ENCODE results near the gene GNAS-AS1.
A peak's percentile ranks its signal among the peaks of the same experiment; 100 is the strongest.

GNAS-AS1 gene

DNA sequence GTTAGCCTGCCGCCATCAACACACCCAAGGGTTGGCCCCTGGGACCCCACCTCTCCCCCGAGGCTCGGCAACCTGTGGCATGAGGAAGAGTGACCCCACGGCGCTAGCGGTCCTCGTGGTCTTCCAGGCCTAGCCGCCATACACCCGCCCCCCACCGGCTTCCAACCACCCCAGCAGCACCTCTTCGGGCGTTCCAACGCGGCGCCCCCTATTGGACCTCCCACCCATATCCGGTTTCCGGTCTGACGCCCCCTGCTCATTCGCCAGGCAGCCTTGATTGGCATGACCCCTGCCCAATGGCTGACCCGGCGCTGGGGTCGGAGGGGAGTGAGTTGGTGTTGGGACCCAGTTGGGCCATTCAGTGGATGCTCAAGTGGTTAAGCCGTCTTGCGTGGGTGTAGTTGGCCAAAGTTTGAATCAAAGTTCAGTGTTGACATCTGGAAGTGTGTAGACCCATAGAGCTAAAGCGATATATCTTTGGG is at the start of gene GNAS-AS1:
Gene GNAS-AS1, minus strand, starts transcription at position 210 of the 482 bp plus-strand sequence.
- peak; percentile 71 for DNase-seq (ENCODE audit: low spot score)

DNA sequence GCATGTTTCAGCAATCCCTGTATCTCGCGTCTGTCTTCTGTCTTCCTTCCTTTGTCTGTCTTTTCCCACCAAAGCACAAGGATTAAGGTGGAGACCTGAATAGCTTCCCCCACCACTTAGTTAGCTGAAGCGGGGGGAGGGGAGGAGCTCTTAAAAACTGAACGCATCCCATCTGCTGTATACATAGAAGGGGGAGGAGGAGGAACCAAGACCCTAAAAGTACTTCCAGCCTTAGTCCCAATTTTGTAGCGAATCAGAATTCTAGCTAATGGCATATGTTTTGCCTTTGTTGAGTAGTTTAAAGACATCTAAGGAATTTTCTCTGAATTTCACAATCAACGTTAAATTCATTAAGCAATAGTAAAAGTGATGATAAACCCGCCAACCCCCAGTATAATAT is 49.7 kb upstream of the GNAS-AS1 start:
- no peak for DNase-seq (ENCODE audit: low spot score)

DNA sequence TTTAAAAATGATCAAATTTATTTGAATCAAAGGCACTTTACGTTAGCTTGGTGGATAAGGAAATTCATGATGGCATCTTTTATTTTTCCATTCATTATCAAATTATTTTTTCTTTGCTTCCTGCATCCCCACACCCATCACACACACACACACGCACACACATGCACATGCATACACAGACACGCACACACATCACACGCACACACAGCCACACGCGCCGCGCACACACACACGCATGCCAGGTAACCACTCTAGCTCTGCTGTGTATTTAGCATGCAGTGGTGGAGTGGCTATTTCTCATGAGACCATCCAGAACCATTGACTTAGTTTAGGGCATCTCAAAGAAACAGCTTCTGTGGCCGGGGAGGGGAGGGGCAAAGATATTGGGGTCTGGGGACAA is 48.8 kb upstream of the GNAS-AS1 start:
- DNase-seq (ENCODE audit: low spot score), result no peak

DNA sequence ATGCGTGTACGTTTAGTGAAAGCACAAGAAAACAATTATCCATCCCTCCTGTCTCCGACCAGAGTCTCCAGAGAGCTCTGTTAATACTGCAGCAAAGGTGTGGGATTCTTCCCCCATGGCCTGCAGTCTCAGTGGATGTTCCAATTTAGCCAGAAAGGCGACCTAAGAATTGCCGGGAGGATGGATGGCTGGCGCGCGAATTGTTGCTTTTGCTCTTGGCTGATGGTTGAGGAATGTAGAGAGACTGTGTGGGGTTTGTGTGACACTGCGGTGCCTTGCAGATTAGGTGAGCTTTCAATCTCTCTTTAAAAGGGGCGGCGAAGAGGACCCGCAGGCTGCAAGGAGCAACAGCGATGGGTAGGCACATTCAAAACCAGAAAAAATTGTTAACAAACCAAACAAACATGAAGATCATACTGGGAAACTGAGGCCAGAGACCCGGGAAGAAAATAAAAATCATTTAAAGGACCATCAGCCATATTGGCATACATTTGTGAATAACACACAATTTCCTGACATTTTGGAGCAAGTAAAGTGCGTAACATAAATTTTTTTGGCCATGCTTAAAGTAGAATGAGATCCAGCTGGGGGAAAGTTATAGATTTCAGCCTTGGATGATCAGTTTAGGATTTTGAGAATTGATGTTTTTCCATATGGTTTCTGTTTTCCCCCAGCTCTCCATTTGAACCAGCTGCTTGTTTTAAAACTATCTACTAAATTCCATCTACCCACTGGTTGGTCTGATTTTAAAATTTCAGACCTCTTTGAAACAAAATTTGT is 48.1 kb upstream of the GNAS-AS1 start:
- DNase-seq (ENCODE audit: low spot score), result no peak

DNA sequence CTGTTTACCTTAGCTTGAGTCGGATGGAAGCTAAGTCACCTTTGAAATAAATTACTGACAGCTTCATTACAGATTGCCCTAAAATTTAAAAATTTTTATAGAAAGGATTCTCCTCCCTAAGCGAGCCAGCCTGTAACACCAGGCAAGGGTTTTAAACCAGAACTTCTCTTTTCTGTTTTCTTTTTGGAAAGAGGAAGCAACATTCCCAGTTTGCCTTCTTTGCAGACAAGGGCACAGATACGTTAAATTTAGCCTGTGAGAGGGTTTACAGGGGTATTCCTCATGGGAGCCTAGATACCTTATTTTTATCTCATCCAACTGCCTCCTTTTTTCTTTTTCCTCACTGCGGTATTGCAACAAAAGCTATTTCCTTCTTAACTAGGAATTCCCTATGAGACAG is 46.8 kb upstream of the GNAS-AS1 start:
- peak; percentile 38 for DNase-seq (ENCODE audit: low spot score)

DNA sequence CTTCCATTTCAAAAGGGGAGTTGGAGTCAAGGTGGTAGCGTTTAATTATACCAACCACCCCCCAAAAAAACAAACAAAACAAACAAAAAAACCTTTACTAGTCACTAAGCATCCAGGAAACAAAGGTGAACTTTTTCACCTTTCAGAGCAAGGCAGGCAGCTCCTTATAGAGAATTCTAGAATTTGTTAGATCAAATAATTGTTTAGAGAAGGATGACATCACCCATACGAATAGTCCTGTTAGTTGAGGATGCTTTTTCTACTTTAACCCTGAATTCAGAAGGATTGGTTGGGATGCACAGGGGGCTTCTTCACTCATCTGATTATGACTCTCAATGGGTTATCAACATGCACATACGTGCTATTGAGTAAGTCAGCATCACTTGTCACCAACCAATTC is 46.1 kb upstream of the GNAS-AS1 start:
- DNase-seq (ENCODE audit: low spot score), result no peak

DNA sequence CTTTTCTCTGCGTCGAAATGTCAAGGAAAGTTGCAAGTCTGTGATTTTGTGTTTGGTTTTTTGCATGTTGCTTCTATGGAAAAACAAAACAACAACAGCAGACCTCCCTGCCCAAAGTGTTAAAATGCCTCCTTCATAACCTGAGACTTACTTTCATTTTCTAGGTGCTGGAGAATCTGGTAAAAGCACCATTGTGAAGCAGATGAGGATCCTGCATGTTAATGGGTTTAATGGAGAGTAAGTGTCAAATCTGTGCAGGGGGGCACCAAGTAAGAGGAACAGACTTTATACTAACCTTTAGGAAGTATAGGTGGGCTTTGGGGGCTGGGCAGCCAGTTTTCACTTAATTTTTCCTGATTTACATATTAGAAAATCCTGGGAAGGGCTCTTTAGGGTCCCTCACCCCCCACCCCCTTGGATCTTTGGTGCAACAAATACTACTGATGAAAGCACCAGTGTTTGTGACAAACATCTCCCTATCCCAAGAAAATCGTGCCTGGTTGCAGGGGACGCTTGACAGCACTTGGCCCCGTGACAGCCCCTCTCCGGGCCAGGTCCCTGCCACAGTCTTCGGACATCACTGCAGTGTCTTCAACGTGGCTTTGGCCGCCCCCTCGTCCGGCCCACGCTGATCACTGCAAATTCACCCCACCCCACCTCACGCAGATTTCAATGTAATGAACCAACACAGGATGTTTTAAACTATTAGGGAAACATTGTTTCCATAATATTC is 44.9 kb upstream of the GNAS-AS1 start:
- DNase-seq (ENCODE audit: low spot score), result no peak

DNA sequence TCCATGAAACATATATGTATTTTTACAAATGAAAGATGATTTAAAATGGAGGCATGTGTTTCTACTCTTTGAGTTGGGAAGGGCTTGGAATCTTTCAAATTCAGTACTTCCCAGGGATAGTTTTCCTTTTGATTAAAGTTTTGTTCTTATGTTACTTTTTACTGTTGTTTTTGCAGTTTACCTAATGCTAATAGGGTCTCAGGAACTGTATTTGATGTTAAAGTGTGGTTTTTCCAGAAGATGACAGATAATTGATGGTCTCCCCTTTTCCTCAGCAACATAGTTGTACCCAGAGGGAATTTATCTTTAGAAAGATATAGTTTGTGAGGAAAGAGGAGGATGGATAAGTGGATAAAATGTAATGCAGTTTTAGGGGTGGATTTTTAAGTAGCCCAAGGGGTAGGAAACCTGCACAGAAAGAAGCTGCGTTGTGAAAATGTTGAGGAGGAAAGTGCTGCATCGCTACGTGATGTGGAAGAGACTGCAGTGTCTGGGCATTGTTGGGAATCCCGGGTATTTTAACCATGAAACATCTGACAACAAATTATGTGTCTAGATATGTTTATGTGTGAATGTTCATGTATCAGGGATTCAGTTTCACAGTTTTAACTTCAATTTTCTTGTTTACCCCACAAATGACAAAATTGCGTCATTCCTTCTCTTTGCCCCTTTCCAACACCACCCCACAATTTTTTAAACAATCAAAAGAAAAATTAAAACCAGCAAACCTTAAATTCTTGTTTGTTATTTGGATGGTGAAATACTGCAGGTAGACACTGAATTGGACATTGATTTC is 44.1 kb upstream of the GNAS-AS1 start:
- DNase-seq (ENCODE audit: low spot score), result no peak

DNA sequence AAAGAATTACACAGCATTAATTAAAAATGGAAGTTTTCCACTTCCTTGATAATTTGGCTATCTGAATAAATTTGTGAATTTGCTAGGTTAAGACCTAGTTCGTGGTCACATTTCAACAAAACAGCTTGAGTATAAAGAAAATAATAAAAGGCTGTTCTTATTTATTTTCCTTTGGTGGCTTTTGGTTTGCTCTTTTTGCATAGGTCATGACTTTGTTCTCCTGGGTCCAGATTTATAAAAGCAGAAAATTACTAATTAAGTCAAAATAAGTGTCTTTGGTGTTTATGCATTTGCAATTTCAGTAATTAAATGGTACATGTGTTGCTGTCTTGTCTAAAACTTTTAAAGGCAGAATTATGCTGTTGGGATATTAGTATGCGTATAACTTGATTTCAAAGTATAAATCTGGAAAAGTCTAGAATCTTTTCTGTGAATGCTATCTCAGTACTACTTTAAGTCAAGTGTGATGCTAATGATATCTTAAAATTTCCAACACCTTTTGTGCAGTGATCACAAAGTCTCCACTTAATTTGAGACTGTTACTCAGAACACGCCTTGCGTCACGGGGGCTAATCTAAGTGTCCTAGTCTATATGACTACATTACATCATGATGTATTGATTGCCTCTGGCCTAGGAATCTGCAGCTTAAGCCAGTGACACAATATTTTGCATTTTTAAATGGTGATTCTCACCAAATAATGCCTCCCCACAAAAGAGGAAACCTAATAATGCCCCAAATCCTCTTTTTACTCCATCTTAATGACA is 42.8 kb upstream of the GNAS-AS1 start:
- DNase-seq (ENCODE audit: low spot score), result no peak

DNA sequence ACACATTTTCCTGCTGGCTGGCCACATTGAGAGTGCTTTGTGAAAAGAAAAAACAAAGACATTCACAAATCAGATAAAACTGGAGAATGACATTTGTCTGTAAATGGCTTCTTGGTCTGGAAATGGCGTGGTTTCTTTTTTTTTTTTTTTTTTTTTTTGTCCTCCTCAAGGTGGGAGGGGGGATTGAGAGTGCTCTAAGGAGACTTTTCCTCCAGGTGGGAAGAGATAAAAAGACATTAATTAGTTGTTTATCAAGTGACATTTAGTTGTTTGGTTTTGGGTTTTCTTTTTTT is 42.2 kb upstream of the GNAS-AS1 start:
- DNase-seq (ENCODE audit: low spot score), result no peak

DNA sequence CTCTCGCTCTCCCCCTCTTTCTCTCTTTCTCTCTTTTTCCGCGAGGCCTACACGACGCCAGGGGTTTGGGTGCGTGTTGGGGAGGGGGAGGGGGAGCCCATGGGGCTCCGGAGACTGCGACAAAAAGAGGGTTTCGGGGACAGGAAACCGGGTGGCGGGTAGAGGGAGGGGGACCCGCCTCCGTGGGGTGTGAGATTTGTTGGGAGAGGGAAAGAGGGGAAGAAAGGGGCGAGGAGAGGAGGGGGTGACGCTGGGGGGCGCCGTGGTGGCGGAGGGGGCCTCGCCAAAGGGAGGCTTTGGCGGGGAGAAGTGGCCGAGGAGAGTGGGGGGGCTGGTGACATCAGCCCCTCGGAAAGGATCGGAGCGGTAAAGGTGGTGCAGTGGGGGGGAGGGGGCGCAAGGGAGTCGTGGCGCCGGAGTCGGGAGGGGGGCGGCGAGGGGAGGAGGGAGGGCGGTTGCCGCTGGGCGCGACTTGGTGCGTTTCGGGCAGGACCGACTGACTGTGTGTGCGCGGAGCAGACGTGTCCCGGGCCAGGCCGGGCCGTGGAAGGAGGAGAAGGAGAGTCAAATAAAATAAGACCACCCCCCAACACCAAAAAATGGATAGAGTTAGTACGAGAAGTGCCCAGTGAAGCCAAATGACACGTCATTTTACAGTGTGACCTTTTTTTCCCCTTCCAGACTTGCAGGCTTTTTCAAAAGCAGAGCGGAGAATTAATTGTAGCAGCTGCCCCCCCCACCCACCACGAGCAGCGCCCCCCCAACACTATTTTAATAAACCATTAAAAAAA is 41.6 kb upstream of the GNAS-AS1 start:
- DNase-seq (ENCODE audit: low spot score), result peak; percentile 58

DNA sequence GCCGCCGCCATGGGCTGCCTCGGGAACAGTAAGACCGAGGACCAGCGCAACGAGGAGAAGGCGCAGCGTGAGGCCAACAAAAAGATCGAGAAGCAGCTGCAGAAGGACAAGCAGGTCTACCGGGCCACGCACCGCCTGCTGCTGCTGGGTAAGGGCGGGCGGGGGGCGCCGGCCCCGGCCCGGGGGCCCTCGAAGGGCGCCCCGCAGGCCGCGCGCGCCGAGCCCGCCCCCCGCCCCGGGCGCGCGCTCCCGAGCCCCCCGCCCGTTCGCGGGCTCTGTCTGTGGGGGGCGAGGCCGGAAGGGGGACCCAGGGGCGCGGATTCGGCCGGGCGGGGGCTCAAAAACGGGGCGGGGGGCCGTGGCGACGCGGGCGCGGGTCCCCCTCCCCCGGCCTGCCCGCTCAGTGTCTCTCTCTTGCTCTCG is 41.0 kb upstream of the GNAS-AS1 start:
- no peak for DNase-seq (ENCODE audit: low spot score)

DNA sequence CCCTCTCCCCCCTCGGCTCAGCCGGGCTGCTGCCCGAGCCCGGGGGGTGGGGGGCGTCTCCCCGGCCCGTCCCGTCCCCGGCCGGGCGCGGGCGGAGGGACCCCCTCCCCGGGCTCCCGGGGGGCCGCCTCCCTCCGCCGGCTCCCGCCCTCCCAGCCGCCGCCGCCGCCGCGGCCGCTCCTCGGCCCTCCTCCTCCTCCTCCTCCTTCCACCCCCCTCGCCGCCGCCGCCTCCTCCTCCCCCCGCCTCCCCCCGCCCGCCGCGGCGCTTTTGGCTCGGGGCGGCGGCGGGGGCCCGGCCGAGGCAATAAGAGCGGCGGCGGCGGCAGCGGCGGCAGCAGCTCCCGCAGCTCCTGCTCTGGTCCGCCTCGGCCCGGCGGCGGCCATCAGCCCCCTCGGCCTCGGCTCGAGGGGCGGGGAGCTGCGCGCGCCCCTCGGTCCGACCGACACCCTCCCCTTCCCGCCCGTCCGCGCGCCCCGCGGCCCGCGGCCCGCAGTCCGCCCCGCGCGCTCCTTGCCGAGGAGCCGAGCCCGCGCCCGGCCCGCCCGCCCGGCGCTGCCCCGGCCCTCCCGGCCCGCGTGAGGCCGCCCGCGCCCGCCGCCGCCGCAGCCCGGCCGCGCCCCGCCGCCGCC is 40.5 kb upstream of the GNAS-AS1 start:
- peak; percentile 32 for DNase-seq (ENCODE audit: low spot score)

DNA sequence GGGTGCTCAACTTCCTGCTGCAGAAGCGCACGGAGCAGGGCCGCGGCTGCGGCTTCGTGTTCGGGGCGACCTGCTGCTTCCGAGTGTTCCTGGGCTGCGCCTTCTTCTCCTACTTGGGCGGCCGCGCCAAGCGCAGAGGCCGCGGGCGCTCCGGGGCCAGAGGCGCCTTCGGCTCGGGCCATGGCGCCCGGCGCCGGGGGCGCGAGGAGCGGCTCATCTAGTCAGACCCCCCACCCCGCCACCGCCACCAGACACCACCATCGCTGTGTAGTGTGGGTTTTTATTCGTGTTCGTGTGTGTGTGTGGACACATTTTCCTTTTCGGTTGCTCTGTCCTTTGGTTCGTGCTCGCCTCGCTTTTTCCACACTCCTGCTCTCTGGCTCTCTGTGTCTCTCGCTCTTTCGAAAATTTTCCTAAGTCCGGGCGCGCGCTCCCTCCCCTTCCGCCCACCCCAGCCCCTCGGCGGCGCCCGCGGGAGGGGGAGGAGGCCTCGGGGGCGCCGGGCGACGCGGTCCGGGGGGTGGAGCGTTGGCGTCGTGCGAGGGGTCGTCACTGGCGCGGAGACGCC is 39.9 kb upstream of the GNAS-AS1 start:
- DNase-seq (ENCODE audit: low spot score), result peak; percentile 68

DNA sequence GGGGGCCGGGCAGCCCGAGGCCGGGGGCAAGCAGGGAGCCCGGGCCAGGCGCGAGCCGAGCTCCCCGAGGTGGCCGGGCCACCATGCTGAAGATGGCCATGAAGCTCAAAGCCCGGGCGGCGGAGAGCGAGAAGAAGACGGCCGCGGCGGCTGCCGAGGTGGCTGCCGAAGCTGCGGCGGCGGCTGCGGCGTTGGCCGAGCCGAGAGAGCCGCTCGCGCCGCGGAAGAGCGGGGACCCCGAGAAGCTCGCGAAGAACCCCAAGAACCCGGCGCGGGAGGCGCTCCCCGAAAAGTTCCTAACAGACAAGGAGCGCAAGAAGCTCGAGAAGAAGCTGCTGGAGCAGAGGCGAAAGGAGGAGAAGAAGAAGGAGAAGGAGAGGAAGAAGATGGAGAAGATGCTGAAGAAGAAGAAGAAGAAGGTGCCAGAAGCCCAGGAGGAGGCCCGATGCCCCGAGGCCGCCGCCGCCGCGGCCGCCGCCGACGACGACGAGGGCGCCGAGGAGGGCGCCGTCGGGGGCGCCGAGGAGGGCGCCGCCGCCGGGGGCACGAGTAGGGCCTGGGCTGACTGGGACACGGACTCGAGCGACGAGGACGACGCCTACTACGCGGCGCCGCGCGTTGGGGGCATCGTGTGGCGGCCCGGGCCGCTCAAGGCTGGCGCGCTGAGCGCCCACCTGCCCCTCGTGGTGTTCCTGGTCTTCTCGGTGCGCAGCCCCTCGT is 39.3 kb upstream of the GNAS-AS1 start:
- DNase-seq (ENCODE audit: low spot score), result no peak

DNA sequence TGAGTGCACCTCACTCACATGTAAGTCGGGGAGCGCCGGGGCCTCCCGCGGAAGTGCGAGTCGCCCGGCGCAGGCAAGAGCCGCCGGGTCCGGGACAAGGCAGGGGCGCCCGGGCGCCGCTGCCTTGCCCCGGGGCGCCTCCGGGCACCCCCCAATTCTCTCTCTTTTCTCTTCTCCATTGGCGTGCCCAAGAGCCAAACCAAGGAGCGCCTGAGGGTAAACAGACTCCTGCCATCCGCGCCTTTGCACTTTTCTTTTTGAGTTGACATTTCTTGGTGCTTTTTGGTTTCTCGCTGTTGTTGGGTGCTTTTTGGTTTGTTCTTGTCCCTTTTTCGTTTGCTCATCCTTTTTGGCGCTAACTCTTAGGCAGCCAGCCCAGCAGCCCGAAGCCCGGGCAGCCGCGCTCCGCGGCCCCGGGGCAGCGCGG is 38.6 kb upstream of the GNAS-AS1 start:
- DNase-seq (ENCODE audit: low spot score), result no peak

DNA sequence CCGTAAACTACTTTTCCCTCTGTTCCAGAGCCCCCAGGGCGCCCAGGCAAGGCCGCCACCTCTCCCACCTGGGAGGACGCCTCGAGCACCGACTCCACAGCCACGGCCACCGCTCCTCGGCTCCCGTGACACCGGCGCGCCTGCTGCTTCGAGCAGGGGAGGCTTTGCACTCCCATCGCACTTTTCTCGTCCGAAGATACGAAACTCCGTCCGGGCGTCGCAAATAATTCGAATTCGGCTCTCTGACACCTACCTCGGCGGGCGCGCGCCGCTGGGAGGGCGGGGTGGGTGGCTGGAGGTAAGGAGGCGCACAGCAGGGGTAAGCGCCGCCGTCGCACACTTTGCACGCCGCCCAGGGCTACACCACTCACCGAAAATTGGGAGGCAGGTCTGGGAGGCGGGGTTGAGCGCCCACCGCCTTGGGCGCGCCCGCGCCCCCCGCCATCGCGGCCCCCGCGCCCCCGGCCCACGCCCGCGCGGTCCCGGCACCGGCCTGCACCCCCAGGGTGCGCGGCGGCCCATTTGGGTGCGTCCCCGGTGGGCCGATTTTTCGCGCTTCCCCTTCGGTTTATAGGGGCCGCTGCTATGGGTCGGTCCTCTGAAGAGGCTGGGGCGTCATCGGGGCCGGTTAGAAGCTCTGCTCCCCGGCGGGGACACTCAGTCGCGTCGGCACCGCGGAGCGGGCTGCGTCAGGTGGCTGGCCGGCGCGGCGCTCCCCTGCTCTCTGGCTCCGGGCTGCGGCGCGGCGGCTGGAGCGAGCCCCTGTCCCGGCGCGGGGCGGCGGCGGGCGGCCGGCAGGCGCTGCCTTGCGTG is 38.0 kb upstream of the GNAS-AS1 start:
- peak; percentile 71 for DNase-seq (ENCODE audit: low spot score)

DNA sequence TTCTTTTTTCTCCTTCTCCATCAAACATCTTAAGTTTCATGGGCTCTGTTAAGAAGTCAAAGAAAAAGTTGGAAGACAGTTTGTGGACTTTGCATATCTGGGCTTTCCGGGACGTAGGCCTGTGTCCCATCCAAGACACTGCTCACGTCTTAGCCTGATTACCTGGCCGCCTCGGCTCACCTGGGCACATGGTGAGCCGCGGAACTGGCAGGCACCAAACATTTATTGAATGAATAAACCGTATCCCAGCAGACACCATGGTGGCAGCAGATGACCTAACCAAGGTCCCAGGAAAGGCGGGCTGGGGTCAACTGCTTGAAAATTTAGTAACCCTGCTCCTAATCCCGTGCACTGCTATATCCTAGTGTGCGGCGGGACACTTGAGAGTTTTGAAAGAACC is 37.4 kb upstream of the GNAS-AS1 start:
- DNase-seq (ENCODE audit: low spot score), result no peak

DNA sequence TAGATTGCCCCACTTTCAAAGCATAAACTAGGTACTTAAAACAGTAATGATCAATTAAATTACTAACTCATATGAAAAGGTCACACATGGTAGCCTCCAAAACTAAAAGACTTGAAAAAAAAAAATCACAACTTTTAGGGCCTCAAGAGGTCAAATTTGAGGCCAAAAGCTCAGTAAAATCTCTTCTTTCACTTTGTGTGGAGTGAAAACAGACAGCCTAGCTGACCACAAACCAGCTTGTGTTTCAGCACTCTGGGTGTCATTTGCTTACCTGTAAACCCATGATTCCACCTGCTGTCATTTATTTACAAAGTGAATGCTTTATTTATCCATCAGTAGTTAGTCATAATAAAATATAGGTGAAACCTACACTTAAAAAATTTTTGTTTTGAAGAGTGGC is 35.8 kb upstream of the GNAS-AS1 start:
- DNase-seq (ENCODE audit: low spot score), result no peak
